Measurements from ENCODE around the gene TMPRSS3.
A peak's percentile ranks its signal among the peaks of the same experiment; 100 is the strongest.

Gene TMPRSS3

GRCh38 chr21:42350318-42350910 is 45.4 kb downstream of the TMPRSS3 start:
- no peak for DNase-seq (ENCODE audit: low read depth)

- DNase-seq (ENCODE audit: low read depth) = no peak
Measured at GRCh38 chr21:42349420-42350317, 46.2 kb downstream of the TMPRSS3 start.

- no peak for DNase-seq (ENCODE audit: low read depth)
Measured at GRCh38 chr21:42348762-42349161, 47.1 kb downstream of the TMPRSS3 start.

GRCh38 chr21:42347601-42348327 is 48.1 kb downstream of the TMPRSS3 start:
- no peak for DNase-seq (ENCODE audit: low read depth)

- no peak for DNase-seq (ENCODE audit: low read depth)
Measured at GRCh38 chr21:42346866-42347600, 48.8 kb downstream of the TMPRSS3 start.

- no peak for DNase-seq (ENCODE audit: low read depth)
Measured at GRCh38 chr21:42346441-42346840, 49.4 kb downstream of the TMPRSS3 start.

GRCh38 chr21:42344631-42345030 is 51.2 kb downstream of the TMPRSS3 start:
- no peak for DNase-seq (ENCODE audit: low read depth)

- DNase-seq (ENCODE audit: low read depth) = no peak
Measured at GRCh38 chr21:42343963-42344510, 51.8 kb downstream of the TMPRSS3 start.

GRCh38 chr21:42343556-42343955 is 52.3 kb downstream of the TMPRSS3 start:
- DNase-seq (ENCODE audit: low read depth) = no peak

GRCh38 chr21:42343101-42343500 is 52.8 kb downstream of the TMPRSS3 start:
- no peak for DNase-seq (ENCODE audit: low read depth)

- DNase-seq (ENCODE audit: low read depth) = no peak
Measured at GRCh38 chr21:42341776-42342542, 53.9 kb downstream of the TMPRSS3 start.

- no peak for DNase-seq (ENCODE audit: low read depth)
Measured at GRCh38 chr21:42340187-42341050, 55.4 kb downstream of the TMPRSS3 start.

GRCh38 chr21:42338729-42339715 is 56.8 kb downstream of the TMPRSS3 start:
- no peak for DNase-seq (ENCODE audit: low read depth)

- DNase-seq (ENCODE audit: low read depth) = peak; percentile 63
Measured at GRCh38 chr21:42337830-42338728, 57.8 kb downstream of the TMPRSS3 start.

GRCh38 chr21:42337276-42337675 is 58.6 kb downstream of the TMPRSS3 start:
- no peak for DNase-seq (ENCODE audit: low read depth)

- no peak for DNase-seq (ENCODE audit: low read depth)
Measured at GRCh38 chr21:42336054-42336453, 59.8 kb downstream of the TMPRSS3 start.

- no peak for DNase-seq (ENCODE audit: low read depth)
Measured at GRCh38 chr21:42332557-42333317, 63.1 kb downstream of the TMPRSS3 start.
